Tibial nerve (tissue), 3 donors: ENCODE results near the gene TRDN.

ENCODE experiments used
- POLR2A ChIP-seq, 2 donors: fragments of 450-650 bp; IDR thresholded peaks; one replicate each; pipeline ENCODE4 v1.6.1; 2017; ENCODE audit warnings: antibody characterized with exemption in 2 of 2, mild to moderate bottlenecking in 2 of 2, moderate library complexity in 2 of 2
- TF ChIP-seq, protein P1 (sequence below), 5 experiments: fragments of 200-600 bp in 3 of 5; fragments of 450-650 bp in 2 of 5; sonication (generic) in 3 of 5; IDR thresholded peaks; one replicate each; pipeline ENCODE4 v1.5.1; 2016 to 2019; ENCODE audit warnings: antibody characterized with exemption in 5 of 5, mild to moderate bottlenecking in 3 of 5, moderate library complexity in 2 of 5

GRCh38 chr6:123288649-123289048 lies 348.1 kb downstream of the TRDN start:
- no peak for TF ChIP-seq POLR2A (IDR thresholded peaks at IDR 0.05)
- TF ChIP-seq, protein P1, sequence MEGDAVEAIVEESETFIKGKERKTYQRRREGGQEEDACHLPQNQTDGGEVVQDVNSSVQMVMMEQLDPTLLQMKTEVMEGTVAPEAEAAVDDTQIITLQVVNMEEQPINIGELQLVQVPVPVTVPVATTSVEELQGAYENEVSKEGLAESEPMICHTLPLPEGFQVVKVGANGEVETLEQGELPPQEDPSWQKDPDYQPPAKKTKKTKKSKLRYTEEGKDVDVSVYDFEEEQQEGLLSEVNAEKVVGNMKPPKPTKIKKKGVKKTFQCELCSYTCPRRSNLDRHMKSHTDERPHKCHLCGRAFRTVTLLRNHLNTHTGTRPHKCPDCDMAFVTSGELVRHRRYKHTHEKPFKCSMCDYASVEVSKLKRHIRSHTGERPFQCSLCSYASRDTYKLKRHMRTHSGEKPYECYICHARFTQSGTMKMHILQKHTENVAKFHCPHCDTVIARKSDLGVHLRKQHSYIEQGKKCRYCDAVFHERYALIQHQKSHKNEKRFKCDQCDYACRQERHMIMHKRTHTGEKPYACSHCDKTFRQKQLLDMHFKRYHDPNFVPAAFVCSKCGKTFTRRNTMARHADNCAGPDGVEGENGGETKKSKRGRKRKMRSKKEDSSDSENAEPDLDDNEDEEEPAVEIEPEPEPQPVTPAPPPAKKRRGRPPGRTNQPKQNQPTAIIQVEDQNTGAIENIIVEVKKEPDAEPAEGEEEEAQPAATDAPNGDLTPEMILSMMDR (IDR thresholded peaks at IDR 0.05), result no peak
